Measurements from ENCODE around the gene RSBN1L.

The RSBN1L gene

DNA sequence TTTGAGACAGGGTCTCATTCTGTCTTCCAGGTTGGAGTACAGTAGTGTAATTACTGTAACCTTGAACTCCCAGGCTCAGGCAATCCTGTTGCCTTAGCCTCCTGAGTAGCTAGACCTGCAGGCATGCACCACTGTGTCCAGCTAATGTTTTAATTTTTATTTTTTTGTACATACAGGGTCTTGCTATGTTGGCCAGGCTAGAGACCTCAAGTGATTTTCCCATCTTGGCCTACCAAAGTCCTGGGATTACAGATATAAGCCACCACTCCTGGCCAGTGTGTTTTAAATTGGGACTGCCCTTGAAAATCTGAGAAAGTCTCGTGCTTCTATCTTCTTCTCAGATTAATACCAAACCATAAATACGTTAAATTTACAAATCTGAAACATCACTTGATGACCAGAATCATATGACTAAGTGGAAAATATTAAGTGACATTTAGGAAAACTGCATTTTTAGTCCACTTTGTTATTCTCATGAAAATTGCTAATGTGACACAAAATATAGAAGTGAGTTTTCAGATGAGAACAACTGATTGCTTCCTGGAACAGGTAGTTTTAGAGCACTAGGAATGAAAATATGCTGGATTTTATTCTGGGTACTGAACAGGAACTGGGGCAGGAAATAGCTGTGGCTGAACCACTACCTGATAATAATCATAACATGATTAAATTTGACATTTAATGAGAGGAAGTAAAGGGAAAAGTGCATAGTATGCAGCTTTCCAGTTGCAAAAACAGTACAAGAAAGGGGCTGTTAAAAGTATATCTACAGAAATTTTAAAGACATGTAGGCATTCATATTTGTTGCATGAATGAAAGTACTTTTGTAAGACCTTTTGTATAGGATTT, 106.5 kb downstream of the RSBN1L start:
- DNase-seq (ENCODE audit: low read depth): no peak
- TF ChIP-seq CTCF (conservative IDR thresholded peaks at IDR 0.05; ENCODE audit: low read length): no peak
- H3K4me3 ChIP-seq (ENCODE audit: low read length): no peak overlapping the region

- no peak overlapping the region for H3K4me3 ChIP-seq (ENCODE audit: low read length)
- DNase-seq (ENCODE audit: low read depth): no peak
- no peak for TF ChIP-seq CTCF (conservative IDR thresholded peaks at IDR 0.05; ENCODE audit: low read length)
These were observed 110.2 kb downstream of the RSBN1L start for GRCh38 chr7:77806425-77806824.

DNA sequence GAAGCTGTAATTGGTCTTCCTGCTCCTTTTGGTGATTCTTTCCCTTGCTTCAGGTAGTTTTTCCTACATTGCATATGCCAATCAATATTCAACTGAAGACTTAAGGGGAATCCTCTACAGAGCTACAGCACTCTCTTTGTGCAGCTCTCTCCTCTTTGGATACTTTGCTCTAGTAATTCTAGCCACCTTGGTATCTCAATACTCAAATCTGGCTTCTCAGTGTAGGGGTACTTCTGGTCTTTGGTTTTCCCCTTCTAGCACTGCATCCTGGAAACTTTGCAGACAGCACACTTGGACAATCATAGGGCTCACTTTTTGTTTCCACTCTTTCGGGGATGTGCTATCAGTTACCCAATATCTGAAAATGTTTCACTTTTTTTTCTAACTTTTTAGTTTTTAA, 112.3 kb downstream of the RSBN1L start:
- TF ChIP-seq CTCF (conservative IDR thresholded peaks at IDR 0.05; ENCODE audit: low read length): no peak
- H3K4me3 ChIP-seq (ENCODE audit: low read length): no peak overlapping the region
- DNase-seq (ENCODE audit: low read depth): no peak

DNA sequence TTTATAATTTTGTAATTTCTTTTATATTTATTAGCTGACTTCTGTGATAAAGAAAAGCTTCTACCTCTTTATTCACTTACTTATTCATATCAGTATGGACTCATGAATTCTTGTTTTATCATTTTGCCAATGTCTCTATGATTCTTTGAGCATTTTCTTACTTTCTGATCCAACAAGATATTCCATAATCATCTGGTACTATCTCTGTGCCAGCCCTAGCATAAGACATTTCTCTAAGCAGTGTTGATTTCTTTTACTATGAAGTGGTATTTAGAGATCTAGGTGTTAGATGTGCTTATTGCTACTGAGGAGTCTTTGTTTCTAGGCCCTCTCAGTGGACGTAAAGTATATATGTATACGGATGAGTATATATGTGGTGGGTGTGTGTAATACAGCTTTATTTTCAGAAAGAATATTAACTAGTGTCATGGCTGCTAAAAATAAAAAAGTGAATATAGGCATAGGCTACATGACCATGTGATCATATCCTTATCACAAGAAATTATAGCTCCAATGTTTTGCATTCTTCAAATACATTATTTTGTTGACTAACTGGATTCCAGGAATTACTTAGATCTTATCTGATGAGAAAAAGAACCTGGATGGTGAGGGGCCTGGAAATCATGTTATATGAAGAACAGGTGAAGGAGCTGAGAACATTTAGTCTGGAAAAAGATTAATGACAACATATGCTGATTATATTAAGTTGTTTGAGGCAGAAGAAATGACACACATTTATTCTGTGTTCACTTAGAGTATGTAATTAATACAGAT, 115.4 kb downstream of the RSBN1L start:
- no peak for TF ChIP-seq CTCF (conservative IDR thresholded peaks at IDR 0.05; ENCODE audit: low read length)
- H3K4me3 ChIP-seq (ENCODE audit: low read length): no peak overlapping the region
- no peak for DNase-seq (ENCODE audit: low read depth)

- TF ChIP-seq CTCF (conservative IDR thresholded peaks at IDR 0.05; ENCODE audit: low read length): no peak
- peak; percentile 75 for DNase-seq (ENCODE audit: low read depth)
- H3K4me3 ChIP-seq (ENCODE audit: low read length): no peak overlapping the region
These were observed 116.0 kb downstream of the RSBN1L start for GRCh38 chr7:77812290-77812685.

GRCh38 chr7:77813180-77813579, 116.9 kb downstream of the RSBN1L start:
- no peak for TF ChIP-seq CTCF (conservative IDR thresholded peaks at IDR 0.05; ENCODE audit: low read length)
- H3K4me3 ChIP-seq (ENCODE audit: low read length): no peak overlapping the region
- no peak for DNase-seq (ENCODE audit: low read depth)

GRCh38 chr7:77819021-77819420, 122.8 kb downstream of the RSBN1L start:
- no peak for DNase-seq (ENCODE audit: low read depth)
- TF ChIP-seq CTCF (conservative IDR thresholded peaks at IDR 0.05; ENCODE audit: low read length): no peak
- H3K4me3 ChIP-seq (ENCODE audit: low read length): no peak overlapping the region
